ENCODE results near the gene SGCD.

Gene SGCD

DNA sequence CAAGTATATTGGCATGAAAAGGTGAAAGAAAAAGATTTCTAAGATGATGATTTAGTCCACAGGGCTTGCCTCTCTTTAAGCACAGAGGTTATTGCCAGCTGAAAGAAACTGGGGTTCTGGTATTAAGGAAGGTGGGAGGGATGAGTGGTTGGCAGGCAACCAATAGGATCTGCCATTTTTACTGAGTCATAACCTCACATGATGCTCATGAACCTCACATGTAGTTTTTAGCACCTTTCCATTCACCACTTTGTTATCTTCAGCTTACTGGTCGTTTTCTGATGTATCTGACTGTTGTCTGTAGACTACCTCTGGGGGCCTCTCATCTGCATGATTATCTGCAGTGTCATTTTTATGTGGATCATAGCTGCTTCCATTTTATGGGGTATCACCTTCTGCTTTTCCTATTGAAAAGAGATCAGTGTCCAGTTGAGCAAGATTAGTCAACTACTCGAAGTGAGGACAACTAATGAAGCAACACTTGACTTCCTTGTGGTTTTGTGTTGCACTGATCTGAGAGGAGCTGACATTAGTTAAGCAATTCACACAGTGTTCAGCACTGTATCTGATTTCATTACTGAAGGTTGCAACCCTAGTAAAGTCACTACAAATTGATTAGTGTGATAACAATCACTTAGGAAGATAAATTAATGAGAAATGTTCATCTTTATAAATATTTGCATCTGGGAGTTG lies 186.3 kb downstream of the SGCD start:
- H3K9me3 Mint-ChIP-seq: peaks cover 14% of the 10 kb centered on the region
- no peak overlapping the region for H3K27ac Mint-ChIP-seq
- H3K4me1 Mint-ChIP-seq: no peaks in the 10 kb centered on the region
- TF ChIP-seq, protein P1, sequence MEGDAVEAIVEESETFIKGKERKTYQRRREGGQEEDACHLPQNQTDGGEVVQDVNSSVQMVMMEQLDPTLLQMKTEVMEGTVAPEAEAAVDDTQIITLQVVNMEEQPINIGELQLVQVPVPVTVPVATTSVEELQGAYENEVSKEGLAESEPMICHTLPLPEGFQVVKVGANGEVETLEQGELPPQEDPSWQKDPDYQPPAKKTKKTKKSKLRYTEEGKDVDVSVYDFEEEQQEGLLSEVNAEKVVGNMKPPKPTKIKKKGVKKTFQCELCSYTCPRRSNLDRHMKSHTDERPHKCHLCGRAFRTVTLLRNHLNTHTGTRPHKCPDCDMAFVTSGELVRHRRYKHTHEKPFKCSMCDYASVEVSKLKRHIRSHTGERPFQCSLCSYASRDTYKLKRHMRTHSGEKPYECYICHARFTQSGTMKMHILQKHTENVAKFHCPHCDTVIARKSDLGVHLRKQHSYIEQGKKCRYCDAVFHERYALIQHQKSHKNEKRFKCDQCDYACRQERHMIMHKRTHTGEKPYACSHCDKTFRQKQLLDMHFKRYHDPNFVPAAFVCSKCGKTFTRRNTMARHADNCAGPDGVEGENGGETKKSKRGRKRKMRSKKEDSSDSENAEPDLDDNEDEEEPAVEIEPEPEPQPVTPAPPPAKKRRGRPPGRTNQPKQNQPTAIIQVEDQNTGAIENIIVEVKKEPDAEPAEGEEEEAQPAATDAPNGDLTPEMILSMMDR (IDR thresholded peaks at IDR 0.05): no peak
- H3K4me3 Mint-ChIP-seq: no peak overlapping the region
- DNase-seq: no peak
- no peaks in the 10 kb centered on the region for H3K27me3 Mint-ChIP-seq (ENCODE audit: low read depth, poor library complexity)
- peaks cover 6% of the 10 kb centered on the region for H3K36me3 Mint-ChIP-seq (ENCODE audit: low read depth)

DNA sequence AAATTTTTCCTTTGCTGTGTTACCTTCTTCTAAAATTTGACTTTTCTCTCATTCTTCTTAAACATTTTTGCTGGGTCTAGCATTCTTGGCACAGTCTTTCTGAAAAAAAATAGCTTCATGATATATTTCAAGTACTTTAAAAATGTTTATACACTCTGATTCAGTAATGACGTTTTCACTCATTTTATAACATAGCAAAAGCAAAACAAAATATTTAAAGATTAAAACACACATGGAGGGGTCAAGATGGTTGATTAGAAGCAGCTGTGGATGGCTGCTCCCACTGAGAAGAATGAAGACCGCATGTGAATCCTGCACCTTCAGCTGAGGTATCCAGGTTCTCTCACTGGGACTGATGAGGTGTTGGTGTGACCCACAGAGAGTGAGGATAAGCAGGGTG lies 188.2 kb downstream of the SGCD start:
- TF ChIP-seq, protein P1 (IDR thresholded peaks at IDR 0.05): no peak

DNA sequence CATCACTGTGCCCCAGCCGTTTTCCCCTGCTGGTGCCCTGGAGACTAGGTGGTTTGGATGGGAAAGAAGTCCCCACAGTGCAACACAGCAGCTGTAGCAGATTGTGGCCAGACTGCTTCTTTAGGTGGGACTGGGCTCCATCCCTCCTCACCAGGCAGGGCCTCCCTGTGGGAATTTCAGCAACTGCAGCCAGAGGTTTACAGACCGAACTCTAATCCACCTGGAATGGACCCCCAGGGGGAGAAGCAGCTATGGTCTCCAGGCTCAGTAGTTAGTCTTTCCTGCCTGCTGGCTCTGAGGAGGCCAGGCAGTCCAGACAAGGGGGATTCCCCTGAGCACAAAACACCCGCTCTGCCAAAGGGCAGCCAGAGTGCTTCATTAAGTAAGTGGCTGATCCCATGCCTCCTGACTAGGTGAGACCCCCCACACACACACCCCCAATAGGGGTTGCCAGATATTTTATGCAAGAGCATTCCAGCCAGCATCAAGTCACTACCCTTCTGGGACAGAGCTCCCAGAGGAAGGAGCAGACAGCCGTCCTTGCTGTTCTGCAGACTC lies 188.9 kb downstream of the SGCD start:
- no peak for DNase-seq
- TF ChIP-seq, protein P1 (IDR thresholded peaks at IDR 0.05): no peak
- Mint-ChIP-seq H3K36me3 (ENCODE audit: low read depth) (peaks cover 11% of the 10 kb centered on the region), H3K9me3 (peaks cover 39% of the 10 kb centered on the region), H3K4me1 (no peaks in the 10 kb centered on the region), H3K27ac (no peak overlapping the region), H3K4me3 (no peak overlapping the region), H3K27me3 (ENCODE audit: low read depth, poor library complexity) (peaks cover 7% of the 10 kb centered on the region)

More for the DNA sequence above, 188.2 kb downstream of the SGCD start:
- peaks cover 2% of the 10 kb centered on the region for H3K27me3 Mint-ChIP-seq (ENCODE audit: low read depth, poor library complexity)
- H3K36me3 Mint-ChIP-seq (ENCODE audit: low read depth): peaks cover 11% of the 10 kb centered on the region
- peaks cover 33% of the 10 kb centered on the region for H3K9me3 Mint-ChIP-seq
- no peaks in the 10 kb centered on the region for H3K4me1 Mint-ChIP-seq
- no peak overlapping the region for H3K27ac Mint-ChIP-seq
- no peak overlapping the region for H3K4me3 Mint-ChIP-seq
- DNase-seq: no peak

DNA sequence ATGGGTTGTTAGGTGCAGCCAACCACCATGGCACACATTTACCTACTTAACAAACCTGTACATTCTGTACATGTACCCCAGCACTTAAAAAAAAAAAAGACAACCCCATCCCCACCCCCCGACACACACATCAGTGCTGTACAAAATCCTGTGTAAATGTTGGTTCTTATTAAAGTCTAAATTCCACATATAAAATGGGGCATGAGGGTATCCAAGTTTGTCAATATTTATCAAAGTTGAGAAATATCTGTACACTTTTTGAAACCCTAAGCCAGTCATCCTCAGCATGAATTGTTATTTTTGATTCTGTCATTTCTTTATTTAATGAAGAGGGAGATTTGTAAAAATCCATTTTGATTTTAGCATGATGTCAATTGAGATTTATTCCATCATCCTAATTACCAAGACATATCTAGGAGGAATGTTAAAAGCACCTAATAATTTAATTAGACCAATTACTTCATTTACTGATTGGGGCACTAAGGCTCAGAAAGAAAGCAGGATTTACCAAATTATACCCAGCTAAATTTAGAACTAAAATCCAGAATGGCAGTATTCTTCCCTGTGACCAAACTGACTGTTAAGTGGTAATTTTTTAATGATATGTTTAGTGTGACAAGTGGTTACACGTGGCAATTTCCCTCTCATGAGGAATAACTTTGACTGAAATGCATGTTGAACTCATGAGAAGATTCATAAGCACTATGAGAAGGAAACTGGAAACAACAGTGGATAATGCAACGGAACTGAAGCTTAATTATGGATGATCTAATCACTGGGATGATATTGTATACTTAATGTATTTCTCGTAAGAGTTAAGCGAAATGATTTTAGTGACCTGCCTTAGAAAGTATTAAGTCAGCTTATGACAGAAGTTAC lies 195.9 kb downstream of the SGCD start:
- H3K9me3 Mint-ChIP-seq: peaks cover 34% of the 10 kb centered on the region
- no peak overlapping the region for H3K27ac Mint-ChIP-seq
- DNase-seq: no peak
- H3K4me3 Mint-ChIP-seq: no peak overlapping the region
- H3K4me1 Mint-ChIP-seq: no peaks in the 10 kb centered on the region
- peaks cover 9% of the 10 kb centered on the region for H3K36me3 Mint-ChIP-seq (ENCODE audit: low read depth)
- TF ChIP-seq, protein P1 (IDR thresholded peaks at IDR 0.05): no peak
- H3K27me3 Mint-ChIP-seq (ENCODE audit: low read depth, poor library complexity): peaks cover 7% of the 10 kb centered on the region

DNA sequence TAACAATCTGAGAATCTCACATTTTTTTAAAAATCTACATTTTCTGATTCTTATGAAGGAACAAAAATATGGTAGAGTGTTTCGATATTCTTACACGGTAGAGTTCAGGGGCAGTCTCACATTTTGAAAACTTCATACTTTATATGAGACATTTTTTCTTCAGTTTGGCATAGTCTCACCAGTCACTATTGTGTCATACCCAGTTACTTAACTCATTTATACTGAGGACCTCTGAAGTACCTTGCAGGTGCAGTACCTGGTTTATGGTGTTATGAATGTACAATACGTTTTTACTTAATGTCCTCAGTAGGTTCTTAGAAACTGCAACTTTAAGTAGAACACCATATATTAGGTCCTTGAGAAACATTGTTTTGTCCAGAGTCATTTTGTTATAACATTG lies 196.6 kb downstream of the SGCD start:
- DNase-seq: no peak
- TF ChIP-seq, protein P1 (IDR thresholded peaks at IDR 0.05): no peak
- H3K36me3 Mint-ChIP-seq (ENCODE audit: low read depth): peaks cover 1% of the 10 kb centered on the region
- peaks cover 7% of the 10 kb centered on the region for H3K27me3 Mint-ChIP-seq (ENCODE audit: low read depth, poor library complexity)
- H3K9me3 Mint-ChIP-seq: peaks cover 26% of the 10 kb centered on the region
- no peak overlapping the region for H3K27ac Mint-ChIP-seq
- no peak overlapping the region for H3K4me3 Mint-ChIP-seq
- H3K4me1 Mint-ChIP-seq: no peaks in the 10 kb centered on the region
